PC-9 (cell line): ENCODE data around the gene SLC1A4. TPM values are rescaled to one million over a fixed set of nuclear protein-coding genes. Genes with fewer than 3 reads are reported as not detected.

ENCODE experiments used
- BruUV-seq: library from RNA; stranded (reverse); fragments of 400-500 nt; replicated peaks from 2 replicates; lab custom pipeline; 2021; lab: Mats Ljungman, UMichigan
- CTCF ChIA-PET: fragments of 300-600 bp; sonication (Branson Sonifier 250); formaldehyde crosslinking; loops from one replicate; lab custom pipeline; 2022; ENCODE audit warnings: antibody characterized with exemption; lab: Charles Lee
- POLR2A ChIA-PET: fragments of 300-600 bp; sonication (Branson Sonifier 250); formaldehyde crosslinking; loops from one replicate; lab custom pipeline; 2022; ENCODE audit warnings: antibody characterized with exemption; ENCODE audit not compliant: unreplicated experiment; lab: Charles Lee
- DNase-seq, 2 experiments: peaks; one replicate each; pipeline versions ENCODE4 v3.0.0 to v3.0.0-alpha.2; 2015 to 2022; ENCODE audit warnings: mixed read lengths in 1 of 2
- H2AFZ ChIP-seq: fragments of 200-600 bp; sonication (generic); 2 replicates; pipeline ENCODE4 v1.8.1; 2017; ENCODE audit warnings: antibody characterized with exemption
- H3F3A ChIP-seq: fragments of 200-600 bp; sonication (generic); 2 replicates; pipeline ENCODE4 v1.8.1; 2017; ENCODE audit warnings: antibody characterized with exemption, mild to moderate bottlenecking, low read depth; ENCODE audit not compliant: insufficient read depth
- H3K27ac ChIP-seq: fragments of 200-600 bp; sonication (generic); 2 replicates; pipeline ENCODE4 v1.6.1; 2016; ENCODE audit warnings: mixed run types
- H3K27me3 ChIP-seq: fragments of 200-600 bp; sonication (generic); 2 replicates; pipeline ENCODE4 v1.6.1; 2016; ENCODE audit warnings: low read depth, mixed run types; ENCODE audit not compliant: insufficient read depth
- H3K36me3 ChIP-seq: fragments of 200-600 bp; sonication (generic); 2 replicates; pipeline ENCODE4 v1.6.1; 2016; ENCODE audit warnings: low read depth, mixed run types
- H3K4me1 ChIP-seq: fragments of 200-600 bp; sonication (generic); replicated peaks from 2 replicates; pipeline ENCODE4 v1.6.1; 2016; ENCODE audit warnings: mixed run types; ENCODE audit not compliant: insufficient read depth
- H3K4me2 ChIP-seq: fragments of 200-600 bp; sonication (generic); 2 replicates; pipeline ENCODE4 v1.6.1; 2017; ENCODE audit warnings: mixed run types
- H3K4me3 ChIP-seq: fragments of 200-600 bp; sonication (generic); 2 replicates; pipeline ENCODE4 v1.6.1; 2016; ENCODE audit warnings: mixed run types
- H3K79me2 ChIP-seq: fragments of 200-600 bp; sonication (generic); 2 replicates; pipeline ENCODE4 v1.6.1; 2017; ENCODE audit warnings: low read depth, mixed run types
- H3K9me2 ChIP-seq: fragments of 200-600 bp; sonication (generic); 2 replicates; pipeline ENCODE4 v1.8.1; 2017; ENCODE audit warnings: mild to moderate bottlenecking; ENCODE audit not compliant: insufficient read depth
- H3K9me3 ChIP-seq: fragments of 200-600 bp; sonication (generic); 2 replicates; pipeline ENCODE4 v1.8.1; 2016; ENCODE audit warnings: low read depth; ENCODE audit not compliant: insufficient read depth
- H4K20me1 ChIP-seq: fragments of 200-600 bp; sonication (generic); 2 replicates; pipeline ENCODE4 v1.8.1; 2017; ENCODE audit not compliant: insufficient read depth
- EZH2 ChIP-seq: fragments of 200-600 bp; sonication (generic); IDR thresholded peaks from 2 replicates; pipeline ENCODE4 v1.8.0; 2017; ENCODE audit warnings: antibody characterized with exemption, low read depth
- intact Hi-C: fragments of 100-400 bp; cut with micrococcal nuclease; formaldehyde crosslinking; loops from one replicate; pipeline ENCODE4 v1.10.0; 2022; ENCODE audit not compliant: unreplicated experiment
- total RNA-seq: library from RNA; stranded (reverse); gene quantifications from 2 replicates; pipeline ENCODE4 v1.2.3, GENCODE V29; 2021
- TF ChIP-seq, protein P1 (sequence below): fragments of 200-600 bp; sonication (generic); conservative IDR thresholded peaks from 2 replicates; pipeline ENCODE4 v1.6.1; 2017; ENCODE audit warnings: mixed run types, antibody characterized with exemption, mild to moderate bottlenecking, moderate library complexity

Gene SLC1A4
- total RNA-seq, 1 experiment from 2014 or later, result 8.7 TPM

DNA sequence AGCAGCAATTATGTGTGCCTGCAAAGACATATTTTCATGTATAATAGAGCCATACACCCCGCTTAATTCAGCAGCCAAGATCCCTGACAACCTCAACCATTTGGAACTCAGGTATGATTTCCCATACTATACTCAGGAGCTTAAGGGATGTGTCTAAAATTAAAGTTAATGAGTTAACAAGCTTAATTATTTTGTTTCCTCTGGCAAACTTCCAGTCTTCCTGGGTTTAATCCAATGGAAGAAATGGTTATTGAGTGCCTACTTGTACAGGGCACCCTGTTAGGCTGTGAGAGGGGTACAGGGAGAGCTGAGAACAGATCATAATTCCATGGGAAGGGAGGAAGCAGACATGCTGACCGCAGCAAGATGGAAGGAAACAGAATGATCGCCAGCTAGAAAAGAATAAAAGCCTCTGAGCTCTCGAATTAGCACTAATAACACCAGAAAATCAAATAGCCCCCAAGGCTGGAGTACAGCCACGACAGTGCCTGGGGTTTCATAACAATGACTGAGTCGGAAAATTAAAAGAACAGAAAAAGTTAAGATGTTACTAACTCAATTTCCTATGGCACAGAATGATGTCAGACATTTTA, 46.2 kb downstream of the SLC1A4 start:
- DNase-seq, result no peak
- Histone ChIP-seq H4K20me1 (no peaks in the 10 kb centered on the region), H3K4me3 (no peak overlapping the region), H3K27me3 (no peaks in the 10 kb centered on the region), H3K79me2 (no peaks in the 10 kb centered on the region), H3K9me2 (no peaks in the 10 kb centered on the region), H3K27ac (no peak overlapping the region), H3K4me1 (no peaks in the 10 kb centered on the region), H3K4me2 (no peak overlapping the region), H2AFZ (no peak overlapping the region), H3K36me3 (no peaks in the 10 kb centered on the region), H3K9me3 (no peaks in the 10 kb centered on the region), H3F3A (0 out of 2 replicates have a peak, but pooled peaks cover 5% of the 10 kb centered on the region)
- TF ChIP-seq, protein P1, sequence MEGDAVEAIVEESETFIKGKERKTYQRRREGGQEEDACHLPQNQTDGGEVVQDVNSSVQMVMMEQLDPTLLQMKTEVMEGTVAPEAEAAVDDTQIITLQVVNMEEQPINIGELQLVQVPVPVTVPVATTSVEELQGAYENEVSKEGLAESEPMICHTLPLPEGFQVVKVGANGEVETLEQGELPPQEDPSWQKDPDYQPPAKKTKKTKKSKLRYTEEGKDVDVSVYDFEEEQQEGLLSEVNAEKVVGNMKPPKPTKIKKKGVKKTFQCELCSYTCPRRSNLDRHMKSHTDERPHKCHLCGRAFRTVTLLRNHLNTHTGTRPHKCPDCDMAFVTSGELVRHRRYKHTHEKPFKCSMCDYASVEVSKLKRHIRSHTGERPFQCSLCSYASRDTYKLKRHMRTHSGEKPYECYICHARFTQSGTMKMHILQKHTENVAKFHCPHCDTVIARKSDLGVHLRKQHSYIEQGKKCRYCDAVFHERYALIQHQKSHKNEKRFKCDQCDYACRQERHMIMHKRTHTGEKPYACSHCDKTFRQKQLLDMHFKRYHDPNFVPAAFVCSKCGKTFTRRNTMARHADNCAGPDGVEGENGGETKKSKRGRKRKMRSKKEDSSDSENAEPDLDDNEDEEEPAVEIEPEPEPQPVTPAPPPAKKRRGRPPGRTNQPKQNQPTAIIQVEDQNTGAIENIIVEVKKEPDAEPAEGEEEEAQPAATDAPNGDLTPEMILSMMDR, result no peak
- no peak for TF ChIP-seq EZH2
- no TSS peak for BruUV-seq
- ChIA-PET CTCF (no interaction called here), POLR2A (interaction anchor here (0.7 kb wide), 1 partner anchor 1436 kb away, joined by 4 read pairs; no protein-coding TSS in a partner anchor)
- intact Hi-C loops, result no loop called here

DNA sequence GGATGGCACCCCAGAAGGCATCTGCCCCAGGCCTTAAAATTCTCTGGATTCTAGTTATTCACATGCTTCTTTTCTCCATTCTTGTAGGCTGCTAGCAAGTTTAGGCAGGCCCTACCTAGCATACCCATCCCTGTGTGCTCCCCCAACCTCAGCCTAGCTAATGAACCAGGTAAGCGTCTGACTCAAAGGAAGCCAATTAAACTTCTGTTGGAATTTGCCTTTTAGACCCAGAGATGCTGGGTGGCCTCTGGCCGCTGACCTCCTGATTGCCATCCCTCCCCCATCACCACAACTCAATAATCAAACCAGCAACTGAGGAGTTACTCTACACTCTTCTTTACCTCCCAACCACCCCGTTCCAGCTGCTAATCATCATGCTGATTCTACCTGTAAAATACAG, 48.0 kb downstream of the SLC1A4 start:
- H3K9me2 ChIP-seq, result no peaks in the 10 kb centered on the region
- no peaks in the 10 kb centered on the region for H3K36me3 ChIP-seq
- no peaks in the 10 kb centered on the region for H3K79me2 ChIP-seq
- no peak overlapping the region for H3K4me3 ChIP-seq
- no peak for TF ChIP-seq EZH2
- TF ChIP-seq, protein P1, result no peak
- POLR2A ChIA-PET, result no interaction called here
- no peak for DNase-seq
- H3K27me3 ChIP-seq, result no peaks in the 10 kb centered on the region
- H3K9me3 ChIP-seq, result no peaks in the 10 kb centered on the region
- H3F3A ChIP-seq, result no peaks in the 10 kb centered on the region
- BruUV-seq, result no TSS peak
- no peak overlapping the region for H3K4me2 ChIP-seq
- no peaks in the 10 kb centered on the region for H4K20me1 ChIP-seq
- intact Hi-C loops, result no loop called here
- H3K4me1 ChIP-seq, result no peaks in the 10 kb centered on the region
- no peak overlapping the region for H3K27ac ChIP-seq
- no peak overlapping the region for H2AFZ ChIP-seq
- CTCF ChIA-PET, result no interaction called here

DNA sequence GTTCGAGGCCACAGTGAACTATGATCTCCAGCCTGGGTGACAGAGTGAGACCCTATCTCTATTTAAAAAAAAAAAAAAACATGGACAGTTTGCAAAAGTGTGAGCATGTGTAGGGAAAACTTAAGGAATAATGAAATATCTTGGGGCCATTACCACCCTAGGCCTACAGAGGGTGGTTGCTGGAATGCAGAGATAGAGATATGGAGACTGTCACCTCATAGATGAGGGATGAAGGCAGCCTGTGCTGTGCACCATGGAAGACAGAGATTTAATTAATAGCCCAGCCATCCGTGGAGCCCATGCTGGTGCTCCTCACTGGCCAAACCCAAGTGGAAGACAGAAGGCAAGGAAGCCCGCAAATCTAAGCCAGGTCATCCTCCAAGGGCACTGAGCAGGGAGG, 50.4 kb downstream of the SLC1A4 start:
- DNase-seq, result no peak
- ChIA-PET POLR2A (no interaction called here), CTCF (no interaction called here)
- Histone ChIP-seq H3K4me1 (no peaks in the 10 kb centered on the region), H3K4me2 (no peak overlapping the region), H3K27ac (no peak overlapping the region), H4K20me1 (no peaks in the 10 kb centered on the region), H3K4me3 (no peak overlapping the region), H3K9me3 (peaks cover 15% of the 10 kb centered on the region), H3F3A (no peaks in the 10 kb centered on the region), H3K27me3 (no peaks in the 10 kb centered on the region), H2AFZ (no peak overlapping the region), H3K79me2 (no peaks in the 10 kb centered on the region), H3K36me3 (0 out of 2 replicates have a peak, but pooled peaks cover 6% of the 10 kb centered on the region), H3K9me2 (no peaks in the 10 kb centered on the region)
- intact Hi-C loops, result loop anchor here (1.0 to 10.0 kb wide), 4 partner anchors 50 to 705 kb away; partner anchors contain the start of gene SLC1A4
- no TSS peak for BruUV-seq
- no peak for TF ChIP-seq EZH2
- TF ChIP-seq, protein P1, result no peak
